Smooth muscle cell of the pulmonary artery (primary cell): Measurements from ENCODE around the gene ARIH1. TPM values are rescaled to one million over a fixed set of nuclear protein-coding genes. Genes with fewer than 3 reads are reported as not detected.

ENCODE experiments used
- total RNA-seq: library from RNA; depleted of rRNA; stranded (reverse); fragments of >200 nt; gene quantifications from 2 replicates; pipeline ENCODE4 v1.2.3, GENCODE V29; 2014

ARIH1 gene
- 72.7 and 81.4 TPM in 2 replicates for total RNA-seq

GRCh38 chr15:72473614-72474465, at the start of gene ARIH1:
TSS of gene ARIH1 (plus strand) at chr15:72474330. CDS start at chr15:72474640, 310 bp downstream.

Other genes starting within 250 kb of the ARIH1 start
- 2,365 and 3,290 TPM in 2 replicates for gene PKM, start 243.1 kb upstream of the ARIH1 start, total RNA-seq
- gene PARP6, start 201.8 kb upstream of the ARIH1 start, total RNA-seq = 19.8 and 34.6 TPM in 2 replicates
- gene CELF6, start 154.2 kb upstream of the ARIH1 start, total RNA-seq = 0.07 and 0.23 TPM in 2 replicates
- gene HEXA, start 98.3 kb upstream of the ARIH1 start, total RNA-seq = 126 and 144 TPM in 2 replicates
- gene TMEM202, start 76.0 kb upstream of the ARIH1 start, total RNA-seq = not detected in 2 replicates
- gene GOLGA6B, start 180.4 kb downstream of the ARIH1 start, total RNA-seq = not detected in 2 replicates
- gene HIGD2B, start 211.9 kb downstream of the ARIH1 start, total RNA-seq = 0.10 TPM in 1 of 2 replicates, not detected in the other
- 18.8 and 19.2 TPM in 2 replicates for gene BBS4, start 211.9 kb downstream of the ARIH1 start, total RNA-seq